Measurements from ENCODE around the gene PICALM. TPM values are rescaled to one million over a fixed set of nuclear protein-coding genes. Genes with fewer than 3 reads are reported as not detected.

The PICALM gene
- total RNA-seq, 1 donor from 2014 or later, result 204 TPM

DNA sequence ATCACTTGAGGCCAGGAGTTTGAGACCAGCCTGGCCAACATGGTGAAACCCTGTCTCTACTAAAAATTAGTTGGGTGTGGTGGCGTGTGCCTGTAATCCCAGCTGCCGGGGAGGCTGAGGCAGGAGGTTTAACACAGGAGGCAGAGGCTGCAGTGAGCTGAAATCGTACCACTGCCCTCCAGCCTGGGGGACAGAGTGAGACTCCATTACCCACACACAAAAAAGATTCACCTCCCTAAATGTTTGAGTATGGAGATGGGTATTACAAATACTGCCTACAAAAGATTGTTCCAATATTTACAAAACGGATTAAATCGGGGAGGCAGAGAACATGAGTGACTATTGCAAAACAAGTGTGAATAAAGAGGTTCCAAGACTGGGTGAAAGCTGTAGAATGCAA lies 98.3 kb downstream of the PICALM start:
- Mint-ChIP-seq H3K27me3 (ENCODE audit: insufficient read depth, low read depth) (no peaks in the 10 kb centered on the region), H3K27ac (no peak overlapping the region), H3K9me3 (no peaks in the 10 kb centered on the region), H3K4me1 (no peaks in the 10 kb centered on the region), H3K4me3 (no peak overlapping the region), H3K36me3 (peaks cover 26% of the 10 kb centered on the region)
- no peaks in the 10 kb centered on the region for H3F3A ChIP-seq (ENCODE audit: low read depth)
- peaks cover 7% of the 10 kb centered on the region for H3K79me2 ChIP-seq (ENCODE audit: low read depth)
- H3K36me3 ChIP-seq, result peaks cover 5% of the 10 kb centered on the region
- no peak overlapping the region for H3K4me3 ChIP-seq
- no peaks in the 10 kb centered on the region for H4K20me1 ChIP-seq (ENCODE audit: low read depth)
- H3K9ac ChIP-seq, result no peak overlapping the region
- no peak overlapping the region for H3K27ac ChIP-seq
- no peaks in the 10 kb centered on the region for H3K4me1 ChIP-seq
- no peak for TF ChIP-seq EZH2 (IDR thresholded peaks at IDR 0.05)
- TF ChIP-seq, protein P1, sequence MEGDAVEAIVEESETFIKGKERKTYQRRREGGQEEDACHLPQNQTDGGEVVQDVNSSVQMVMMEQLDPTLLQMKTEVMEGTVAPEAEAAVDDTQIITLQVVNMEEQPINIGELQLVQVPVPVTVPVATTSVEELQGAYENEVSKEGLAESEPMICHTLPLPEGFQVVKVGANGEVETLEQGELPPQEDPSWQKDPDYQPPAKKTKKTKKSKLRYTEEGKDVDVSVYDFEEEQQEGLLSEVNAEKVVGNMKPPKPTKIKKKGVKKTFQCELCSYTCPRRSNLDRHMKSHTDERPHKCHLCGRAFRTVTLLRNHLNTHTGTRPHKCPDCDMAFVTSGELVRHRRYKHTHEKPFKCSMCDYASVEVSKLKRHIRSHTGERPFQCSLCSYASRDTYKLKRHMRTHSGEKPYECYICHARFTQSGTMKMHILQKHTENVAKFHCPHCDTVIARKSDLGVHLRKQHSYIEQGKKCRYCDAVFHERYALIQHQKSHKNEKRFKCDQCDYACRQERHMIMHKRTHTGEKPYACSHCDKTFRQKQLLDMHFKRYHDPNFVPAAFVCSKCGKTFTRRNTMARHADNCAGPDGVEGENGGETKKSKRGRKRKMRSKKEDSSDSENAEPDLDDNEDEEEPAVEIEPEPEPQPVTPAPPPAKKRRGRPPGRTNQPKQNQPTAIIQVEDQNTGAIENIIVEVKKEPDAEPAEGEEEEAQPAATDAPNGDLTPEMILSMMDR (IDR thresholded peaks at IDR 0.05), result no peak
- no peak for TF ChIP-seq EZH2phosphoT487 (IDR thresholded peaks at IDR 0.05)
- DNase-seq (ENCODE audit: low spot score), result no peak
- H2AFZ ChIP-seq (replicated peaks), result no peak overlapping the region
- H3K9me3 ChIP-seq (ENCODE audit: low read depth), result no peaks in the 10 kb centered on the region
- H3K27me3 ChIP-seq, result no peaks in the 10 kb centered on the region
- no peak overlapping the region for H3K4me2 ChIP-seq

GRCh38 chr11:85967457-85967856 lies 101.4 kb downstream of the PICALM start:
- Mint-ChIP-seq H3K4me1 (no peaks in the 10 kb centered on the region), H3K27ac (no peak overlapping the region), H3K27me3 (ENCODE audit: insufficient read depth, low read depth) (no peaks in the 10 kb centered on the region), H3K9me3 (no peaks in the 10 kb centered on the region), H3K4me3 (no peak overlapping the region), H3K36me3 (peaks cover 28% of the 10 kb centered on the region)
- Histone ChIP-seq H3F3A (ENCODE audit: low read depth) (no peaks in the 10 kb centered on the region), H3K9ac (no peak overlapping the region), H3K9me3 (ENCODE audit: low read depth) (no peaks in the 10 kb centered on the region), H3K36me3 (peaks cover 9% of the 10 kb centered on the region), H4K20me1 (ENCODE audit: low read depth) (no peaks in the 10 kb centered on the region), H3K27me3 (no peaks in the 10 kb centered on the region), H3K4me3 (no peak overlapping the region), H3K4me2 (no peak overlapping the region), H3K4me1 (no peaks in the 10 kb centered on the region), H3K79me2 (ENCODE audit: low read depth) (peaks cover 11% of the 10 kb centered on the region), H3K27ac (no peak overlapping the region), H2AFZ (replicated peaks) (no peak overlapping the region)
- no peak for DNase-seq (ENCODE audit: low spot score)
- TF ChIP-seq EZH2 (IDR thresholded peaks at IDR 0.05) (no peak), EZH2phosphoT487 (IDR thresholded peaks at IDR 0.05) (no peak)
- TF ChIP-seq, protein P1 (IDR thresholded peaks at IDR 0.05), result no peak

GRCh38 chr11:85965202-85965601 lies 103.7 kb downstream of the PICALM start:
- H2AFZ ChIP-seq (replicated peaks), result no peak overlapping the region
- H3K36me3 ChIP-seq, result peaks cover 9% of the 10 kb centered on the region
- no peak overlapping the region for H3K4me3 ChIP-seq
- no peak overlapping the region for H3K27ac ChIP-seq
- H3K9me3 Mint-ChIP-seq, result no peaks in the 10 kb centered on the region
- H3K36me3 Mint-ChIP-seq, result peaks cover 35% of the 10 kb centered on the region
- DNase-seq (ENCODE audit: low spot score), result no peak
- no peak overlapping the region for H3K27ac Mint-ChIP-seq
- H3K27me3 Mint-ChIP-seq (ENCODE audit: insufficient read depth, low read depth), result no peaks in the 10 kb centered on the region
- no peaks in the 10 kb centered on the region for H4K20me1 ChIP-seq (ENCODE audit: low read depth)
- H3K4me1 ChIP-seq, result no peaks in the 10 kb centered on the region
- no peak overlapping the region for H3K4me2 ChIP-seq
- H3K27me3 ChIP-seq, result no peaks in the 10 kb centered on the region
- H3K4me3 Mint-ChIP-seq, result no peak overlapping the region
- TF ChIP-seq EZH2 (IDR thresholded peaks at IDR 0.05) (no peak), EZH2phosphoT487 (IDR thresholded peaks at IDR 0.05) (no peak)
- TF ChIP-seq, protein P1 (IDR thresholded peaks at IDR 0.05), result no peak
- H3K79me2 ChIP-seq (ENCODE audit: low read depth), result peaks cover 13% of the 10 kb centered on the region
- H3K4me1 Mint-ChIP-seq, result peaks cover 6% of the 10 kb centered on the region
- no peak overlapping the region for H3K9ac ChIP-seq
- H3K9me3 ChIP-seq (ENCODE audit: low read depth), result no peaks in the 10 kb centered on the region
- H3F3A ChIP-seq (ENCODE audit: low read depth), result no peaks in the 10 kb centered on the region

Measured in neural progenitor cell (in vitro differentiated cells).